Subcutaneous adipose tissue (tissue), 4 donors: ENCODE results near the gene HPS5. TPM values are rescaled to one million over a fixed set of nuclear protein-coding genes. Genes with fewer than 3 reads are reported as not detected.

Source experiments
- total RNA-seq, 4 donors: library from RNA; depleted of rRNA; stranded (reverse); fragments of >200 nt; gene quantifications; one replicate each; pipeline ENCODE4 v1.1.0, GENCODE V29; 2016
- TF ChIP-seq, protein P1 (sequence below): fragments of 450-650 bp; IDR thresholded peaks from one replicate; pipeline ENCODE4 v1.5.1; 2016; ENCODE audit warnings: low read depth, mild to moderate bottlenecking, control low read depth, antibody characterized with exemption, moderate library complexity

Gene HPS5
- total RNA-seq, 4 donors from 2014 or later: 17.1 to 35.1 (median 18.4) TPM

DNA sequence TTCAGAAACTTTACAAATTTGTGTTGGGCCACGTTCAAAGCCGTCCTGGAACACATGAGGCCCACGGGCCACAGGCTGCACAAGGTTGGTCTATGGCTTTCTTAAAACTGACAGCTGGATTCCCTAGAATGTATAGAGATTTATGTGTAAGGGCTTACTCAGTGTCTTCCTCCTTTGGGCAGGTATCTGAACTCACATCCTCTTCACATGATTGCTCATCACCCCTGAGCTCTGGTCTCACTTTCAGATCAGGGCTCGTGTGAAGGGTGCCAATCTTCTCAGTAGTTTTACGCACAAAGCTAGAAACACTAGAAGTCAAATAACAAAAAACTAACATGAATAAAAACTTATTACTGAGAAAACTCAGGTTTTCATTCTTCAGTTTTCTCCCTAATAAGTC, 27.1 kb downstream of the HPS5 start:
- TF ChIP-seq, protein P1, sequence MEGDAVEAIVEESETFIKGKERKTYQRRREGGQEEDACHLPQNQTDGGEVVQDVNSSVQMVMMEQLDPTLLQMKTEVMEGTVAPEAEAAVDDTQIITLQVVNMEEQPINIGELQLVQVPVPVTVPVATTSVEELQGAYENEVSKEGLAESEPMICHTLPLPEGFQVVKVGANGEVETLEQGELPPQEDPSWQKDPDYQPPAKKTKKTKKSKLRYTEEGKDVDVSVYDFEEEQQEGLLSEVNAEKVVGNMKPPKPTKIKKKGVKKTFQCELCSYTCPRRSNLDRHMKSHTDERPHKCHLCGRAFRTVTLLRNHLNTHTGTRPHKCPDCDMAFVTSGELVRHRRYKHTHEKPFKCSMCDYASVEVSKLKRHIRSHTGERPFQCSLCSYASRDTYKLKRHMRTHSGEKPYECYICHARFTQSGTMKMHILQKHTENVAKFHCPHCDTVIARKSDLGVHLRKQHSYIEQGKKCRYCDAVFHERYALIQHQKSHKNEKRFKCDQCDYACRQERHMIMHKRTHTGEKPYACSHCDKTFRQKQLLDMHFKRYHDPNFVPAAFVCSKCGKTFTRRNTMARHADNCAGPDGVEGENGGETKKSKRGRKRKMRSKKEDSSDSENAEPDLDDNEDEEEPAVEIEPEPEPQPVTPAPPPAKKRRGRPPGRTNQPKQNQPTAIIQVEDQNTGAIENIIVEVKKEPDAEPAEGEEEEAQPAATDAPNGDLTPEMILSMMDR: no peak

DNA sequence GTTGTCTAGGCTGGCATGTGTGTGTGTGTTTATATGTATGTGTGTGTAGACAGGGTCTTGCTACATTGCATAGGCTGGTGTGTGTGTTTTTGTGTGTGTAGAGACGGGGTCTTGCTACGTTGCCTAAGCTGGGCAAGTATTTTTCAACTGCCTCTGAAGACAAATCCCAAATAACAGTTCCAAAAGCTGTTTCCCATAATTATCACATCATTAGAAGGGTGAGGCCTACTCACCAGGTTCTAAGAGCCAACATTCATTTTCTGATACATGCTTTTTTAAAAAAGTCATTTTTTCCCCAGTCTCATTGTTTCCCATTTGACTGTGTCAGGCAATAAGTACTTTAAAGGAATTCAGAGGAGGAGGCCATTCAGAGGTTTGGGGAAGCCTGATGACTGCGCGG, 33.0 kb downstream of the HPS5 start:
- TF ChIP-seq, protein P1: no peak

DNA sequence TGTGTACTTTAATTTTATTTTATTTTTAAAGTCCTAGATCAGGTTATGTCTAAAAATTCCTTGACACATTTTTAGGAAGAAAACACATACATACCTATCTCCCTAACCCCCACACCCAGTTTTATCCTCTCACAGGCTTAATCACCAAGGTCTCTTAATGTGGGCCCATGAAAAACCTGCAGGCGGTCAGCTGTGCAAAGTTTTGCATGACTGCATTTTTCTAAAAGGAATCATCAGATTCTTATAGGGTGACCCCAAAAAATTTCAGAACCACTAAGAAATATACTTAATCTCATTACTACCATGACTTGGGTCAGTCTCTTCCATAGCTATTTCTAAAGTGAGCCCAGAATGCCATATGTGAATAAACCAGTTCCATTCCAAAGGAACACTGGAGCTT, 36.1 kb downstream of the HPS5 start:
- TF ChIP-seq, protein P1: no peak

DNA sequence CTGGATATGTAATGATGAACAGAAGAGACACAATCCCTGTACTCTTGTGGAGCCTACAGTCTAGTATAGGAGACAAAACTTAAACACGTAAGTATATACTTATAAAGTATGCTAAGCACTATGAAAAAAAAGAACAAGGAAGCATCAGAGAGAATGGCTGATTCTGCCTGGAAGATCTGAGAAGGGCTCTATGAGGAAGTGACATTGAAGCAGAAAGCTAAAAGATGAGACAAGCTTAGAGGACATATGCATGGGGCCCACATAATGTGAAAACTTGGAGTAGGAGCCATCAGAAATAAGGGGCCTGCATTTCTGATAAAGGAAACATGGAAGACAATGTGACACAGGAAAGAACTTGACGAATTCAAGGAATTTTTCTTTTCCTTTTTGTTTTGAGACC, 39.3 kb downstream of the HPS5 start:
- TF ChIP-seq, protein P1: no peak

DNA sequence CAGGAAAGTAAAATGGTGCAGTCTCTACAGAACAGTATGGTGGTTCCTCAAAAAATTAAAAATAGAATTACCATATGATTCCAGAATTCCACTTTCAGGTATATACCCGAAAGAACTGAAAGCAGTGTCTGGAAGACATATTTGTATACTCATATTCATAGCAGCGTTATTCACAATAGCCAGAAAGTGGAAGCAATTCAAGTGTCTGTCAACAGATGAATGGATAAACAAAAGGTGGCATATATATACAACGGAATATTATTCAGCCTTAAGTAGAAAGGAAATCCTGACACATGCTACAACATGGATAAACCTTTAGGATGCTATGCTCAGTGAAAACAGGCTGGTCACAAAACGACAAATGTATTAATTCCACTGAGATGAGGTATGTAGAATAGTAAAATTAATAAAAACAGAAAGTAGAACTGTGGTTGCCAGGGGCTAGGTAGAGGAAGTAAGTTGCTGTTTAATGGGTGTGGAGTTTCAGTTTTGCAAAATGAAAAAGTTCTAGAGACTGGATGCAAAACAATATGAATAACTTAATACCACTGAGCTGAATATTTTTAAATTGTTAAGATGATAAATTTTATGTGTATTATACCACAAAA, 41.4 kb downstream of the HPS5 start:
- TF ChIP-seq, protein P1: no peak

DNA sequence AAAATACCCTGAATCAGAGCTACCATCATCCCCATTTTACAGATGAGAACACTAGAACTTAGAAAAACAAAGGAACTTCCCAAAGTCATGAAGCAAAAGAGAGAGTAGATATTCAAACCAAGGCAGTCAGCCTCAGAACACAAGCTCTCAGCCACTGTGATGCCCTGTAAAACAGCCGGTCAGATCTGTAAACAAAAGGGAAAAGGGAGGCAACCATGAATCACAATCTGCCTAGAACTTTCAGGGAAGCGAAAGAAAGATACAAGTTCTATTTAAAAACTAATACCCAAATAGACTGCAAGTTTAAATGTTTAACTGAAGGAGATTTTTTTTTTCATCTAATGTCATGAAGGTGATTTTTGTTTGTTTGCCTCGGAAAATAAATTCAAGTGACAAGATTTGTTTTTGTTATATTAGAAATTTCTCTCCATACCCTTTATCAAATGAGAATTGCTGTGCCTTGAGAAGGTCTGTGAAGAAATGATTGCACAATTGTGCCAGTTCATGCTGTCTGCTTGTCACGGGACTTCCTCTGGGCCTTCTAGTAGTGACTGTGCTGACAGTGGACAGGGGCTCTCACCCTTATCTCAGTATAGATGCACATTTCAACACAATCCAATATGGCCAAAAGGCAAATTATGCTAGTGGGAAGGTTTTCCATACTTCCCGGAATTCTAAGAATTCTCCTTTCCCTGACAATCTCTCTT, 44.2 kb downstream of the HPS5 start:
- TF ChIP-seq, protein P1: no peak

DNA sequence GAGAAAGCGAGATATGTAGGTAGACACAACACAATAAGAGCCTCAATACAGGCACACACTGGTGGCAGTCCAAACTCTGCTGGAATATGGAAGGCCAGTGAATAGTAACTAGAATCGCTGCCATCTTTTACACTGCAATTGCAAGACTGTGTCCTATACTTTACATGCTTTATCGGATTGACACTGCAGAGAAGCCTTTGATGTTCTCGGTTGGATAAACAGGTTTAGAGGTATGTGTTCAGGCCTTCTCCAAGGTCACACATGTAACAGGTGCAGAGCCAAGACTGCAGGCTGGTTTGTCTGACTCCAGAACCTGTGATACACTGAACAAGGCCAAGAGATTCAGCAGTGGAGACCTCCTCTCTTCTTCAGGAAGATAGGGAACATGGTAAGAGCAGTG, 50.7 kb downstream of the HPS5 start:
- TF ChIP-seq, protein P1: no peak
